Breast epithelium (tissue), 4 donors: ENCODE data around the gene MTA1. TPM values are rescaled to one million over a fixed set of nuclear protein-coding genes. Genes with fewer than 3 reads are reported as not detected.

Experiments
- DNase-seq, 2 donors: peaks; one replicate each; pipeline ENCODE4 v3.0.0-alpha.2; 2019; ENCODE audit warnings: low spot score in 2 of 2
- H3K27ac ChIP-seq, 2 donors: fragments of 200-600 bp; sonication (generic) in 1 of 2; one replicate each; pipeline ENCODE4 v1.5.1; 2016 to 2019; ENCODE audit warnings: mild to moderate bottlenecking in 1 of 2
- H3K27me3 ChIP-seq, 2 donors: fragments of 200-600 bp; sonication (generic) in 1 of 2; one replicate each; pipeline versions ENCODE4 v1.5.1 to v1.6.0; 2017 to 2019; ENCODE audit warnings: control low read depth in 1 of 2, mild to moderate bottlenecking in 1 of 2
- H3K36me3 ChIP-seq: fragments of 200-600 bp; one replicate; pipeline ENCODE4 v1.5.1; 2019
- H3K4me1 ChIP-seq, 2 donors: fragments of 200-600 bp; sonication (generic); one replicate each; pipeline ENCODE4 v1.5.1; 2016 to 2019; ENCODE audit warnings: control low read depth in 1 of 2
- H3K4me3 ChIP-seq, 3 donors: fragments of 200-600 bp; sonication (generic); 1 replicate in 2 of 3; 2 replicates in 1 of 3; pipeline ENCODE4 v1.5.1; 2016 to 2019; ENCODE audit warnings: mild to moderate bottlenecking in 3 of 3, moderate library complexity in 2 of 3
- H3K9me3 ChIP-seq, 2 donors: fragments of 200-600 bp; sonication (generic) in 1 of 2; one replicate each; pipeline ENCODE4 v1.5.1; 2016 to 2019; ENCODE audit warnings: control low read depth in 1 of 2
- CTCF ChIP-seq, 3 donors: fragments of 450-650 bp; IDR thresholded peaks; one replicate each; pipeline ENCODE4 v1.5.1; 2016 to 2017; ENCODE audit warnings: antibody characterized with exemption in 3 of 3, mild to moderate bottlenecking in 3 of 3, moderate library complexity in 3 of 3
- POLR2A ChIP-seq: fragments of 450-650 bp; IDR thresholded peaks from one replicate; pipeline ENCODE4 v1.6.1; 2016; ENCODE audit warnings: antibody characterized with exemption, mild to moderate bottlenecking, moderate library complexity
- POLR2AphosphoS5 ChIP-seq, 3 donors: sonication (generic); formaldehyde crosslinking; IDR thresholded peaks; one replicate each; pipeline ENCODE4 v1.6.1; 2017; ENCODE audit warnings: antibody characterized with exemption in 3 of 3
- intact Hi-C: fragments of 100-400 bp; cut with DNase I; formaldehyde crosslinking; loops from one replicate; pipeline ENCODE4 v1.15.1; 2023; ENCODE audit warnings: low total_unique reads
- total RNA-seq, 3 donors: library from RNA; depleted of rRNA; stranded (reverse); fragments of >200 nt; gene quantifications; one replicate each; pipeline ENCODE4 v1.1.0, GENCODE V29; 2016

MTA1 gene
- total RNA-seq, 3 donors from 2014 or later, result 50.7 to 70.1 (median 68.8) TPM

- no peaks in the 10 kb centered on the region for H3K9me3 ChIP-seq
- no peak overlapping the region for H3K4me3 ChIP-seq
- H3K36me3 ChIP-seq, result no peaks in the 10 kb centered on the region
- TF ChIP-seq POLR2A (no peak), POLR2AphosphoS5 (IDR thresholded peaks at IDR 0.05) (no peak), CTCF (IDR thresholded peaks at IDR 0.05) (no peak)
- DNase-seq, result no peak
- intact Hi-C loops, result no loop called here
- H3K27me3 ChIP-seq, result no peaks in the 10 kb centered on the region
- peaks cover 3 to 4% of the 10 kb centered on the region in 2 donors for H3K4me1 ChIP-seq
- H3K27ac ChIP-seq, result no peak overlapping the region
These were observed 82.1 kb downstream of the MTA1 start for GRCh38 chr14:105501504-105502291.

- intact Hi-C loops, result no loop called here
- Histone ChIP-seq H3K27ac (no peak overlapping the region), H3K9me3 (no peaks in the 10 kb centered on the region), H3K27me3 (no peaks in the 10 kb centered on the region), H3K4me3 (no peak overlapping the region), H3K36me3 (no peaks in the 10 kb centered on the region), H3K4me1 (peaks cover 3 to 4% of the 10 kb centered on the region in 2 donors)
- TF ChIP-seq CTCF (IDR thresholded peaks at IDR 0.05) (no peak), POLR2A (no peak), POLR2AphosphoS5 (IDR thresholded peaks at IDR 0.05) (no peak)
- no peak for DNase-seq
These were observed 83.0 kb downstream of the MTA1 start for GRCh38 chr14:105502446-105503295.

- TF ChIP-seq POLR2A, result no peak
- TF ChIP-seq CTCF (IDR thresholded peaks at IDR 0.05), result no peak
- no peak for TF ChIP-seq POLR2AphosphoS5 (IDR thresholded peaks at IDR 0.05)
- intact Hi-C loops, result no loop called here
- Histone ChIP-seq H3K27ac (no peak overlapping the region), H3K36me3 (no peaks in the 10 kb centered on the region), H3K27me3 (no peaks in the 10 kb centered on the region), H3K9me3 (no peaks in the 10 kb centered on the region), H3K4me1 (peaks cover 3 to 4% of the 10 kb centered on the region in 2 donors), H3K4me3 (no peak overlapping the region)
- DNase-seq, result no peak
These were observed 83.6 kb downstream of the MTA1 start for GRCh38 chr14:105503296-105503640.

GRCh38 chr14:105503935-105504692 is 84.5 kb downstream of the MTA1 start:
- TF ChIP-seq CTCF (IDR thresholded peaks at IDR 0.05) (no peak), POLR2A (no peak)
- no peak overlapping the region for H3K4me3 ChIP-seq
- H3K27ac ChIP-seq, result no peak overlapping the region
- intact Hi-C loops, result no loop called here
- no peaks in the 10 kb centered on the region for H3K27me3 ChIP-seq
- H3K9me3 ChIP-seq, result no peaks in the 10 kb centered on the region
- H3K4me1 ChIP-seq, result peaks cover under 1 to 4% of the 10 kb centered on the region in 2 donors
- H3K36me3 ChIP-seq, result no peaks in the 10 kb centered on the region
- DNase-seq, result no peak
